GM12892 (cell line): ENCODE results near the gene BRPF1.

Experiments used
- POLR2AphosphoS5 ChIP-seq: IDR thresholded peaks from 2 replicates; pipeline ENCODE4 v1.6.1; 2011; ENCODE audit warnings: low read depth, low read length, control low read depth
- TAF1 ChIP-seq: IDR thresholded peaks from 2 replicates; pipeline ENCODE4 v1.6.1; 2011; ENCODE audit warnings: low read depth, mild to moderate bottlenecking, control low read depth, low read length, borderline replicate concordance

DNA sequence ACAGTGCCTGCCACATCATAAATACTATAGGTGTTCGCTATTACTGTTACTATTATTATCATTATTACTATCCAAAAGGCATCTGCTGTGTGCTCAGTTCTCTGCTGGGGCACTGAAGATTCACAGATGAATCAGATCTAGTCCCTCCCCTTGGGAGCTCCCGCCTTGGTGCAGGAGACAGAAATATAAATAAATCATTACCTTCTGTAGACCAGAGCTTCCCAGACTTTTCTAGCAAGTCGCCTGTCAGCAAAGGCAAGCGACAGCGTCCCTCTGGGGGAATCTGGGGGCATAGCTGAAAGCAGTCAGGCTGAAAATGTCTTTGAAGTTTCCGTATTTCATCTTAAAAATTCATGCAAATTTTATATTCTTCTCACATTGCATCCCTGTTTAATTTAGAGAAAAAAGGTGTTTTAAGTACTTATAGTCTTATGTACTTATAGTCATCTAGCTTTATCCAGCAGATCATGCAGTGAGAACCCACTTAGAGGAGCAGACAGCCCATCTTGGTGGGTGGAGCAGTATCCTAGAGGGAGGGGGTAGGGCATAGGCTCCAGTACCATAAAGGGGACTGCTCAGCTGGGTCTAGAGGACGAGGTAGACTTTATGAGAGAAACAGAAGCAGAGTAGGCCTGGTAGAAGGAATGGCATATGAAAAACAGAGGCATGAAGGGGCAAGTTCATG, 10.4 kb upstream of the BRPF1 start:
- TF ChIP-seq TAF1 (no peak), POLR2AphosphoS5 (no peak)
